ENCODE results near the gene GDF15.

DNA sequence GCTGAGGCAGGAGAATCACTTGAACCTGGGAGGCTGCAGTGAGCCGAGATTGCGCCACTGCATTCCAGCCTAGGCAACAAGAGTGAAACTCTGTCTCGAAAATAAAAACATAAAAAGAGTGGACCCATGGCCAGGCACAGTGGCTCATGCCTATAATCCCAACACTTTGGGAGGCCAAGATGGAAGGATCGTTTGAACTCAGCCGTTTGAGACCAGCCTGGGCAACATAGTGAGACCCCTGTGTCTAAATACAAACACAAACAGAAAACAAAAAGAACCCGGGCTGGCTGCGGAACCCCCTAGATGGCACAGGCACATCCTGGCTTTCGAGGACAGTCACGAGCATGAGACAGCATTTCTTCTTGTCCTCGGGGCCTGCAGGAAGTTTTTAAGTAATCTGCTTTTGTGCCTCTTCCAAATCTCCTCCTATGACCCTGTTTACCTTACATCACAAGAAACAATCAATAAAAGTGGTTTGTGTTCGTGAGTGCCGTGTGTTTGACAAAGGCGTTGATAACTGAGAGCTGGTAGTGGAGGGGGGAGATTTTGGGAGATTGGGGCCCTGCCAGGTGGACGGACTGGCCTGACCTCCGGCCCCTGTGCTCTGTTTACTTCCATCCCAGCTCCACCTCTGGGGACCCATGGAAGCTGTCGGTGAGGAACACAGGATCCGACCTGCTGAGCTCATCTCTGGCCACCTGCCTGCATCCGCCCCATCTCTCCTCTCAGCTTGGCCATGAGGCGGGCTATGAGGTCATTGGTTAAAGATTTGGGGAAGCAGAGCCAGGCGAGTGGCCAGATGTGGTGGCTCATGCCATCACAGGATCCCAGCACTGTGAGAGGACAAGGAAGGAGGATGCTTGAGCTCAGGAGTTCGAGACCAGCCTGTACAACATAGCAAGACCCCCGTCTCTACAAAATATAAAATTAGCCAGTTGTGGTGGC lies 5.9 kb upstream of the GDF15 start:
- TF ChIP-seq REST (IDR thresholded peaks at IDR 0.05; ENCODE audit: borderline replicate concordance) (no peak), EP300 (conservative IDR thresholded peaks at IDR 0.05; ENCODE audit: poor library complexity, severe bottlenecking) (no peak)
